GM18868 (cell line): ENCODE results near the gene NCKAP5.

Source experiments
- ATAC-seq: cut with Tn5 transposase; IDR thresholded peaks from one replicate; pipeline ENCODE4 v1.9.1; 2021; ENCODE audit warnings: mild to moderate bottlenecking, moderate library complexity; ENCODE audit not compliant: unreplicated experiment

NCKAP5 gene

DNA sequence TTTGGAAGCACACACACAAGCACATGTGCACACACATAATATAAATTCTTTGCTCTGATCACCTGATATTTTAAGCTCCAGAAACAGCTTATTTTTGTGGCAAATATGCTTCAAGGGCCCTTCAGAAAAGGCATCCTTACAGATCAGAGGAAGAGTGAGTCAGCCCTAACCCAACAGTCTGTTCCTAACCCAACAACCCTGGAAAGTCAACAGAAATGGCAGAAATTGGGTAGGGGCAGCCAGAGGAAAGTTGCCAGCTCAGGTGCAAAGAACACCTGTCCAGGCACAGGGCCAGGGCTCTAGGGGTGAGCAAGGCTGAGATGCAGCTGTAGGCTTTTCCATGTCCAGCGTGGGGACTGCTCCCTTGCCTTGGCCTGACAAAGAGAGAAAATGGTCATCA lies 6.4 kb upstream of the NCKAP5 start:
- ATAC-seq = no peak

DNA sequence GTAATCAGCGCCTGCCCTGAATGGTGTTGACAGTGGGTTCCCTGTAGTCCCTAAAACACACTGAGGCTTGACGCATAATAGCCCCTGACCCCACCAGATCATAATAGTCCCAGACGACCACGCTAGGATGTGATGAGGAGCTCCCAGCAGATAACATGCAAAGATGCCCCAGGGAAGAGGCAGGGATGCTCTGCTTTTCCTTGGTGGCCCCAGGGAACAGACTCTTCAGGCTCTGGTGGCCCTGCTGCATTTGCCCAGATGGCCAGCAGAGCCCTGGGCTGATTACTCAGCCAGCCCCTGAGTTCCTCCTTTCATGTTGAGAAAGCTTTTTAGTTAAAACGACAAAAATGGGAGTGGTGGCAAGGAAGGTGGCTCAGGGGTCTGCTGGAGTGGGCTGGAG lies 5.9 kb upstream of the NCKAP5 start:
- ATAC-seq = no peak

DNA sequence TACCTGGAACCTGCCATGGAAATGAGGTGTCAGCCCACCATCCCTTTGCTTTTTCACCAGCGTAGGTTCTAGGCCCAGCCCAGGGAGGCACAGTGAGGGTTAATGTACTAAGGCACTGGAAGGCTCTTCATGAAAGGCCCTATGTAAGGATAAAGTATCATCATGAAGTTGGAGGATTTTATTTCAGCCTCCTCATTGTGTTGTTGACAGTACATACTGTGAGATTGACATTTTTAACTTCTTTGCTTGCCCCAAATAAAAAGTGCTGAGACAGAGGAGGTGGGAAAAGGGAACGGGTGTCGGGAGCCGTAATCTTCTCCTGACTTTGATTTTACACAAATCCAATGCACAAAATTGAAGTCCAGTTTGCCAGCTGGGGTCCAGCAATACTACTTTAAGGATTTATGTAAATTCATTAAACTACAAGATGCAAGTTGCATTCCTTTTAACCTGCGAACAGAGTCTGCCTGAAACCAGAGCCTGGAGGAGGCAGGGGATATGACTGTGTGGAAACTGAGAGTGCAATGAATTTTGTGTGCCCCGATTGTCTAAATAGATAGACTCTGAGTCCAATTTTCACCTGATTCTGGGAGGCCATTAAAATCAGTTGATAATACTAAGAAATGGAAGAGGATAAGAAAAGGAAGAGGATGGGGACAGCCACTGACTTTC lies 5.4 kb upstream of the NCKAP5 start:
- ATAC-seq = no peak

DNA sequence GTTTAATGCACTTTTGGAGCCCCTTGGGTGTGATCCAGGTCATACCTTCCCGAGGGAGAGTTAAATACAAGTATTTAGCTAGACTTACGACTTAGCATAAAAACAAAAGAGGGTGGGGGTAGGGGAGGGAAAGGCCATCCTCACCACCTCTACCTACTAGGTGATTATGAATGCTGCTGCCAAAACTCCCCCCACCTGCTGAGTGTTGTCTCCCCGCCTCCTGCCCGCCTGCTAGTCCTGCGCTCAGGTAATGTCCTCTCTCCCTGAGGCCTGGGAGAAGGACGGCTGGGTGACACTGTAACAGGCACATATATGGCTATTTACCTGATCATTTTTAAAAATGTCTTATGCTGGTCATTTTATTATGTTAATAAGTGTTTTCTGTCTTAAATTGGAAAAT lies 3.0 kb upstream of the NCKAP5 start:
- ATAC-seq = no peak

DNA sequence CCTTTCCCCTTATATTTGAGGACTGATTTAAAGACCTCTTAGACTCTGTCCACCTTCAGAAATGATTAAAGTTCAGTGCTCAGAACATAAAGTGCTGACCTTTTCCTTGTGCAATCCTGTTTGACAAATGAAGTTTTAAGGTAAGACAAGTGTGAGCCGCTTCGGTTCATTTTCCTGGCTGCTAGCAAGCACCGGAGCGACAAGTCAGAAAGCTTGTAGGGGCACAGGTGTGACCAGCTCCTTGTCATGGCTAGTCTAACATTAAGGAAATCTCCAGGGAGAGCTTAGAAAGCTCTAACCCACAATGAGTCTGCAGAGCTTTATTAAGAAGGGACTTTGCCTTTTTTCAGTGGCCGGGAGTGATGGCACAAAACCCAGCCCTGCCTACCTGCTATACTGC lies 2.3 kb upstream of the NCKAP5 start:
- no peak for ATAC-seq

DNA sequence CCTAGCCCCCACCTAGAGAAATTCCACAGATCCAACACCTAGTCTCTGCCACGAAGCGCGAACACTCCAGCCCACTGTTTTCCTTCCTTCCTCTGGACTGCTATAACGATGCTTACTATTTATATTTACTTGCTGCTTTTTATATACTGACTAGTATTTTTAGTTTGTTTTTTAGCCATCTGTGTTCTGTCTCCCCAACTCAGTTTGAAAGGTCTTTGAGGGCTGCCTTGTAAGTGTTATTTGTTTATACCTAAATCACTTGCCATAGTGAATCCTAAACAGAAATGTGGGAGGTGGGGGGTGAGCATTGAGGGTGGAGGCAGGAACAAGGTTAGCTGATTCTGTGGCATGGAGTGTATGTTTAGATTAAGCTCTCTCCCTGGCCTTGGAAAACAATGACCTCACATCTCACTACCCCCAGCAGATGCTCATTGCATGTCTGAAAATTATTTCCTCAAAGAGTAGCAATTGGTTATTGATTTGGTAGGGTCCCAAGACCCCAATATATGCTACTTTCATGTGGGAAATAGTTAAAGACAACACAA lies 1.1 kb upstream of the NCKAP5 start:
- ATAC-seq = no peak

DNA sequence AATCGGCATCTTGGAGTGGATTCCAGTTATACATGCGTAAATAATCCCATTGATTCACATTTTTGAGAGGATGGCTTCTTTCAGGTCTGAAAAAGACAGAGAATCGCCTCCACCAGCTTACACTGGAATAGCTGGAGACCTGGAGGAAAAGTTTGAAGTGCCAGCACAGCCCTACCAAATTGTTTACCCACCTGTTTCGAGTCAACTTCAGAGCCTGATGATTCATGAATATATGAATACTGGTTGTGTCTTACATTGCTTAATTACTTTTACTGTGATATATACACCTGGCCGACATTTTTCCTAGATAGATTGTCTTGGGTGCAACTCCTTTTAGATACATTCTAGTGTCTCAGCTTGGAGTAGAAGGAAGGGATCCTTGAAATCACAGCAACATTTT lies 335 bp upstream of the NCKAP5 start:
- no peak for ATAC-seq

DNA sequence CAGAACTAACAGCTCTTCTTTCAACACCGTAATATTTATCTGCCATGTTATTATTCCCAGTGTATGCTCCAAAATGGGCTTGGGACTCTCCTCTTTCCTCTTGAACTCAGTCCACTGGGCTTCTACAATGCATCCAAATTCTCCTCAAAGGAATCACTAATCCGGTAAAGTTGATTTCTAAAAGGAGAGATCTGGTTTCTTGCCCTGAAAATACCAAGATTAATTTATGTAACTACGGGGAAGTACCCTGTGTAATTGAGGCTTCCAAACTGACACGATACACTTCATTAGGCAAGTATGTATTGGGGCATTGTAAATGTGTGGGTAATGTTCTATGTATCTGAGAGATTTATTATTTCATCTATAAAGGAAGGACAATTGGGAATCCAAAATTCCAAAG lies 5.7 kb downstream of the NCKAP5 start:
- no peak for ATAC-seq

DNA sequence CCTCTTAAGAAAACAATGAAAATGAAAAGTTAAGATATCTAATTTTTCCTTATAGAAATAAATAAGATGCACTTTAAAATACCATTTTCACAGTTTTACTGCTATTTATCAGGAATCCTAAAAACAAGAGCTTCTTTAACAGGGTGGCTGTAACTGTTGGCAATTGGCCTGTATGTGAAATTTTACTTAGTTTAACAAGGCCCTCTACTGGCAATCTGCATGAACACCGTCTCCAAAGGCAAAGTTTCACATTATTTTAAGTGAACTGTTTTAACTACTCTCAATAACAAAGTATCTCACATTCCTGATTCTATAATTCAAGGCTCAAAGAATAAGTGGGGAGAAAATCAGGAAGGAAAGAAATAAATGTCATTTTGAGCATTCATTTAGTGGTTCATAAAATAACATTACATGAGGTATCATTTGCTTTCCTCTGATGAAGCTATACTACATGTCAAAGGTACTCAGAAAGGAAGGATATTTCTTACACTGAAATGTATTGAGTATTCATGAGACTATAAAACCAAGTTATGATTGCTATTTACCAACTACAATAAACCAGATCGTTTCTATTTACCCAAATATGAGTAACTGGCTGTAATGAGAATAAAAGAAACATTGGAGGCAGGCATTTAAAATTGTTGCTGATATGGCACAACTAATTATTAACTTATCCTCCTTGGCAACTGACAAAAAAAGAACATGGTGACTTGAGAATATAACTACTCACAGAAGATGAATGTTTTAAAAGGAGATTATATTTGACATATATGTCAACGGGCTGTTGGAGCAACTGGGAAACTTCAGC lies 7.0 kb downstream of the NCKAP5 start:
- ATAC-seq = no peak

DNA sequence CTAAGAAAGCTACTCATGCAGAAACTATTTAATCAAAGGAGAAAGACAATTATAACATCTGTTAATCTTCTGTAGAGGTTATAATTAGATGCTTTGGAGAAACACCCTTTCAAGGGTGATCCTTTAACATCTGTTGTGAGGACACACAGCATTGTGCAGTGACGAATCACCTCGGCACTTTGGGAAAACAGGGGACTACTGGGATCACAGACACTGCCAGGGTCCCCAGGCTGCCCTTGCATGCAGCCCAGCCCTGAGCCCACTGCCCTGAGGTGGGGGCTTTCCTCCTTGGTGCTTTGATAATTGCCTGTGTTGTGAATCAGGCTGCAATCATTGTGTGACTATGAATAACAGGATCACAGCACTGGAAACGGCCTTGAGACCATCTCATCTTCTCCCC lies 10.6 kb downstream of the NCKAP5 start:
- ATAC-seq = no peak

DNA sequence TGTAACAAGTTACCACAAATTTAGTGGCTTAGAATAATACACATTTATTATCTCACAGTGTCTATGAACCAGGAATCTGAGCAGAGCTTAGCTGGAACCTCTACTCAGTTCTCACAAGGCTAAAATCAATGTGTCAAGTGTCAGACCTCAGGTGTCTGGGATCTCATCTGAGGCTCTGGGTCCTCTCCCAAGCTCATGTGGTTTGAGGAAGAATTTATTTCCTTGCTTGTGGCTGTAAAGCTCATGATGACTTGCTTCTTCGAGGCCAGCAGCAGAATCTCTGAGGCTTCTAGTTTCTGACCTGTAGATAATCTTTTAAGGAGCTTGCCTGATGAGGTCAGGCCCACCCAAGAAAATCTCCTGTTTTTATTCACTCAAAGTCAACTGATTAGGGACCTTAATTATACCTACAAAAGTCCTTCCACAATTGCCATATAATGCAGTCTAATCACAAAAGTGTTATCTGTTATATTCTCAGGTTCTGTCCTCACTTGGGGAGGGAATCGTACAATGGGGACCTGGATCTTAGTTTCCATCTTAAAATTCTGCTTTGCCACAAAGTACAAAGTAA lies 14.3 kb downstream of the NCKAP5 start:
- ATAC-seq = no peak

DNA sequence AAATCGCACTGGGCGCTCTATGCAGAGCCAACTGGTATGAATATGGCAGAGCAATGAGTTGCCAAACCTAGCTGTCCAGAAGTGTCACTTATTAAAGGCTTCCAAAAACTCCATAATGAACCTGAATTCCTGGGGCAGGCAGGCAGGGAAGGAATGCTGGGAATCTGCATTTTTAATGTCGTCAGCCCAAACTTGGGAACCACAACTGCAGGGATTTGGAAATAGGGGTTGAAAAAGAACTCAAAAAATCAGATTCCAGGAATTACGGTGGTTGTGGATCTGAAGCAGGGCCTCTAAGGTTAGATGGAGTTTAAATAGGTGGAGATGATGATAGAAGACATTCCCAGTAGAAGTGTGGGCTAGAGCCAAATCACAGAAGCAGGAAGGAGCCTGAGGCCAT lies 15.0 kb downstream of the NCKAP5 start:
- ATAC-seq = no peak

DNA sequence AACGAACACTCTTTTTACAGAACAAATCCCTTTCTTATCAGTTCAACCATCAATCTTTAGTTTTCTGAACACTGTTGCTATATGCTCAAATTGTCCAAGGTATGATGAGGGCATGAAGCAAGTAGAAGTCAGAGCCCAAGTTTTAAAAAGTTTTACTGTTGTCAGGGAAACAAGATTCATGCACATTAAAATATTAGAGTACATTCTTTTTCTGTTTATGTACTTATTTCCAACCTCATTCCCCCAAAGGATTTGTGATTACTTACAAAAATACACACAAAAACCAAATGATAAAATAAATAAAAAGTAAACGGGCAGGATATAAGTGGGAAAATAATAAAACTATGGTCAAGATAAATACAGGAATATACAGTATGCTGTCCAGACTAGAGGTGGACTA lies 15.4 kb downstream of the NCKAP5 start:
- ATAC-seq = no peak

DNA sequence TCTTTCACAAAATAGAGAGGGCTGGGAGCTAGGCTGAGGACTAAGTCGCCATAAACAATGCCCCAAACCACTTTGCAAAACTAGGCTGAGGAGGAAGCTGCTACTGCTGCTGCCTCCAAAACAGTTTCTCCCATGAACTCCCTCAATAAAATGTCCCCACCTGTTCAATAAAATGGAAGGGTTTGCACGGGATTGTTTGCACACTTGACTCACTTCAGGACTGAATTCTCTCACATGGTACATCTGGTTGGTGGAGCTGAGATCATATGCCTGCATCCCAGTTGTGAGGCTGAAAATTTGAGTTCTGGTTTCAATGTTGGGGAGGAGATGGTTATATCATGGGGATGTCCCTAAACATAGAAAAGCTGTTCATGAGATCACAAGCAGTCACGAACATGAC lies 26.5 kb downstream of the NCKAP5 start:
- no peak for ATAC-seq

DNA sequence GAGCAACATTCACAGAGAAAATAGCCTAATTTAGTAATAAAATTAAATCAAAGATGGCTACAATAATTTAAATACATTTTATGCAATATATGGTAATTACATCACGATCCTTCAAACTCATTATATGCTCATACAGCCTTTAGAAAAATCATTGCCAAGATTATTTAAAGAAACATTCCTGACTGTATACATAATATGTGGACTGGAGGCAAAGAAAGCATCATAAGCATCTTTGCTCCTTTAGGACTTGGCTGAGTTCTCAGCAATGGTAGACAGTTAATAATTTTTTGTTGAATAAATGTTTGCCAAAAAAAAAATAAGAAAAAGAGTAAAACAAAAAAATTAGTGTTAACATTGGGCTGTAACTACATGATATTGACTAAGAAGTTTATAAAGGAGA lies 26.9 kb downstream of the NCKAP5 start:
- no peak for ATAC-seq

DNA sequence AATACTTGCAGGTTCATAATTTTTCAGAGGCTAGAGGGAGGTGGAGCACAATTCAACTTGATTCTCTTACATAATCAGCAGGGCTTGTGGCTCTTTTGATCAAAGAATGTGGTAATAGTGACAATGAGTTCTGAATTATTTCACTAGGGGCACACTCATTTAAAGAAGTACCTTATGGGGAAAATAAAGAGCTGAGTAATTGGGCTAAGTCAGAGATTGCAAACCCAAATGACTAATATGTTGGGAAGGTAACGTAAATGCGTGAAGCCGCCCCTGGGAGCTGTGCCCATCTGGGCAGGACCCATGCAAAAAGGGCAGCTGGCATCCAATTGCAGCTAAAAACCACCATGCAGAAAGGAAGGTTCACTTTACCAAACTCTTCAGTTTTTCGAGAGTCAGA lies 35.3 kb downstream of the NCKAP5 start:
- ATAC-seq = no peak

DNA sequence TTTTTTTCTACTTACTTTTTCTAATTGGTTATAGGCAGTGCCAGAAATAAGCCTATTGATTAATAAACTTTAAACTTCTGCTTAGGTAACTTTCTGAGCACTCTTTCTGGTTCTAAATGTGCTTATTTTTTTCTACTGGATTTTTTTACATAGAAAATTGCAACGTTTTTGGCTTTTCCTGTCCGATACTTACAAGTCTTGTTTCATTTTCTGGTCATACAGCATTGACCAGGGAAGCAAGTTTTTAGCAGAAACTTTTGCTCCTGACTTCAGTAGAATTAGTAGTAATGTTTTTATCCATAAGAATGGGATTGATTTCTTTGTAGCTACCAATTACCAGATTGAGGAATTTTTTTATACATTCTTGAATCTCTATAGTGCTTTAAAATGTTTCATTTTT lies 36.9 kb downstream of the NCKAP5 start:
- ATAC-seq = no peak

DNA sequence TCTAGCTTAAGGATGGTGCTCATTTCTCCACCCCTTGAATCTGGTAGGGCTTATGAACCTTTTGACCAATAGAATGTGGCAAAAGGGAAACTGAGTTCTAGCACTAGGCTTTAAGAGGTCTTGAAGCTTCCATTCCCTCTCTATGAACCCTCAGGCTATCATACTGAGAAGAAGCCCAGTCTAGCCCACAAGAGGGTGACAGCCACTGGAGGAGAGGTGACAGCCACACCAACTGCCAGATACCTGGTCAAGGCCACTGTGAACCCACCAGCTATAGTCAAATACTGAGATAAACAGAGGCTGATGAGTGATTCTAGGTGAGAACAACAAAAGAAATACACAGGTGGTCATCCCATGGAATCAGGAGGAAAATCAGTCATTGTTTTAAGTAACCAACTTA lies 37.6 kb downstream of the NCKAP5 start:
- ATAC-seq = no peak

DNA sequence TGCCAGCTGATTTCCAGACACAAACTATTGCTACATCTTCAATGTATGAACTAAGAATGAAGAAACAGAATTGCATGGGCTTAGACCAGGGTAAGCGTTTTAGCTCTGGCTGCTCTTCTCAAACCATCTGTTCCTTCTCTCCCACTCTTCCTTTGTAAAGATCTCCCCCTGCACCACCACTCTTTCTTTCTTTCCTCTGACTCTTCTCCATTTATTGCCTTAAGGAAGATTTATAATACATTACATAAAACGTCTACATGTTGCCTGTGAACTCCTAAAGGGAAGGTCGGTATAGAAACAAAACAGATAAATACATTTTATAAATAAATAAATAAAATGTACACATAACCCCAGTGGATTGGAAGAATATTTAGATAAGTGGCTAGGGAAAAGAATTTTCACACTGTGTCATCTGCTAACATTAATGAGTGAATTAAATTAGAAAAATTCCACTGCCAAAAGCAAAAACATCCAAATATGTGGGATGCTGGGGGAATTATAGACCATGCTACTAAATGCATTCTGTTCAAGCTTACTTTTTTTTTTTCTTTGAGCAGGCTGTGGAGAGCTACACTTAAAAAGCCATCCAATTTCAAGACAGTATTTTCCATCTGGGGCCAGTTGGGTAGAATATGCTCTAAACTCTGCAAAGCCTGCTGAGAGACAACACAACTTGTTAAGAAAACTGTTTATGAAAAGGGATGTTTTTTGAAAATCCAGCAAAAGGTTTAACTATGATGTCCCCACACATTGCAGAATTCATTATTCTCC lies 41.5 kb downstream of the NCKAP5 start:
- ATAC-seq = no peak

DNA sequence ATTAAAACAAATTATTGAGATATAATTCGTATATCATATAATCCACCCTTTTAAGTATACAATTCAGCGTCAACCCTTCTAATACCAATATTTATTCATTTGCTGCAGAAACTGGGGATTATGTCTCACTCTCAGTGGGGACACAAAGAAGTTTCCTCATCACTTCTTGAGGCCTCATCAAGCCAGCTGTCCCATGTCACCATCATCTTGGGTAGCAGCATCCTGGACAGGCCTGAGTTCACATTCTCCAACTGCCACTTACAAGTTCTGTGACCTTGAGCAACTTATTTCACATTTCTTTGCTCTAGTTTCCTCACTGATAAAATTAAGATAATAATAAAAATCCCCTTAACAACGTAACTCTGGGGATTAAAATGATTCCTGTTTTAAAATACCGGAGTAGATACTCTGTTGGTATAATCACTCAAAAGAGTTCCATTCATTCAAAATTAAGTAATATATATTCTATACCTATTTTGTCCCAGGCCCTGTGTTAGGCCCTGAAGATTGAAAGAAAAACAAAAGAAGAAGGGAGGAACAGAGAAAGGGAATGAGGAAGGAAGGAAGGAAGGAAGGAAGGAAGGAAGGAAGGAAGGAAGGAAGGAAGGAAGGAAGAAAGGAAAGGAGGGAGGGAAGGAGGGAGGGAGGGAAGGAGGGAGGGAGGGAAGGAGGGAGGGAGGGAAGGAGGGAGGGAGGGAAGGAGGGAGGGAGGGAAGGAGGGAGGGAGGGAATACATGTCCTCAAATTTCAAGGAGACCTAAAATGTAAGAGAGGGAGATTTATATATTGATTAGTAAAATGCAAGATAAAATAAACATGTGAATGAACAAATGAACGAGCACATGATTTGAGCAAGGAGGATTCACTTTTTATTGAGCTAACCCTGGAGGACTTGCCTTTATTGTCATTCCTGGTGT lies 42.4 kb downstream of the NCKAP5 start:
- no peak for ATAC-seq
